Neural cell (in vitro differentiated cells): ENCODE data around the gene SURF1. TPM values are rescaled to one million over a fixed set of nuclear protein-coding genes. Genes with fewer than 3 reads are reported as not detected.

Experiments used
- H2AFZ ChIP-seq: fragments of 200-600, 300-800 bp; sonication (generic), shearing (Covaris generic); 2 replicates; pipeline ENCODE4 v1.6.0; 2014; ENCODE audit warnings: low read depth, mild to moderate bottlenecking, antibody characterized with exemption, low read length, moderate library complexity
- H3F3A ChIP-seq: fragments of 200-600 bp; shearing (Covaris generic); 2 replicates; pipeline ENCODE4 v1.6.1; 2016; ENCODE audit warnings: mild to moderate bottlenecking, moderate library complexity, mixed read lengths, antibody characterized with exemption, low read length; ENCODE audit not compliant: insufficient read depth, poor library complexity, severe bottlenecking
- H3K27ac ChIP-seq: fragments of 200-600, 300-800 bp; sonication (generic), shearing (Covaris generic); 2 replicates; pipeline ENCODE4 v1.5.1; 2014; ENCODE audit warnings: mild to moderate bottlenecking, low read length, moderate library complexity
- H3K27me3 ChIP-seq: fragments of 300-800, 200-600 bp; sonication (generic), shearing (Covaris generic); 2 replicates; pipeline ENCODE4 v1.6.0; 2014; ENCODE audit warnings: mild to moderate bottlenecking, low read depth, low read length, moderate library complexity; ENCODE audit not compliant: insufficient read depth
- H3K36me3 ChIP-seq: fragments of 300-800, 200-600 bp; sonication (generic), shearing (Covaris generic); 2 replicates; pipeline ENCODE4 v1.5.1; 2014; ENCODE audit warnings: mild to moderate bottlenecking, antibody characterized with exemption, low read length, moderate library complexity; ENCODE audit not compliant: insufficient read depth
- H3K4me2 ChIP-seq: fragments of 300-800, 200-600 bp; sonication (generic), shearing (Covaris generic); 2 replicates; pipeline ENCODE4 v1.6.0; 2014; ENCODE audit warnings: mild to moderate bottlenecking, low read length
- H3K4me3 ChIP-seq: fragments of 300-800, 200-600 bp; sonication (generic), shearing (Covaris generic); 2 replicates; pipeline ENCODE4 v1.5.1; 2014; ENCODE audit warnings: mild to moderate bottlenecking, low read length, moderate library complexity
- H3K79me2 ChIP-seq: fragments of 200-600 bp; shearing (Covaris generic); replicated peaks from 2 replicates; pipeline ENCODE4 v1.6.0; 2014; ENCODE audit warnings: mild to moderate bottlenecking, low read length, moderate library complexity; ENCODE audit not compliant: insufficient read depth
- H3K9ac ChIP-seq: fragments of 300-800, 200-600 bp; sonication (generic), shearing (Covaris generic); 2 replicates; pipeline ENCODE4 v1.6.1; 2016; ENCODE audit warnings: mild to moderate bottlenecking, low read length, mixed read lengths
- H3K9me2 ChIP-seq: fragments of 200-600 bp; shearing (Covaris generic); 2 replicates; pipeline ENCODE4 v1.6.1; 2016; ENCODE audit warnings: mild to moderate bottlenecking, low read length, mixed read lengths; ENCODE audit not compliant: insufficient read depth
- H3K9me3 ChIP-seq: fragments of 200-600, 300-800 bp; sonication (generic), shearing (Covaris generic); 2 replicates; pipeline ENCODE4 v1.6.1; 2016; ENCODE audit warnings: mild to moderate bottlenecking, mixed run types, low read length, moderate library complexity, mixed read lengths
- H4K20me1 ChIP-seq: fragments of 200-600 bp; shearing (Covaris generic); 2 replicates; pipeline ENCODE4 v1.6.1; 2016; ENCODE audit warnings: mild to moderate bottlenecking, mixed run types; ENCODE audit not compliant: insufficient read depth
- CTCF ChIP-seq: fragments of 450-650 bp; IDR thresholded peaks from 2 replicates; pipeline ENCODE4 v1.5.1; 2014; ENCODE audit warnings: antibody characterized with exemption, mild to moderate bottlenecking, moderate library complexity; ENCODE audit not compliant: poor library complexity, severe bottlenecking
- EP300 ChIP-seq: fragments of 450-650 bp; conservative IDR thresholded peaks from 2 replicates; pipeline ENCODE4 v1.6.1; 2014; ENCODE audit warnings: antibody characterized with exemption, mild to moderate bottlenecking, moderate library complexity; ENCODE audit not compliant: poor library complexity, severe bottlenecking
- EZH2 ChIP-seq: fragments of 200-600, 300-800 bp; shearing (Covaris generic), sonication (generic); IDR thresholded peaks from 2 replicates; pipeline ENCODE4 v1.6.1; 2014; ENCODE audit warnings: antibody characterized with exemption, low read length, borderline replicate concordance, mild to moderate bottlenecking; ENCODE audit not compliant: insufficient read depth, poor library complexity, severe bottlenecking
- MXI1 ChIP-seq: fragments of 450-650 bp; conservative IDR thresholded peaks from 2 replicates; pipeline ENCODE4 v1.6.1; 2014; ENCODE audit warnings: antibody characterized with exemption, mild to moderate bottlenecking; ENCODE audit not compliant: poor library complexity, severe bottlenecking
- POLR2AphosphoS5 ChIP-seq: IDR thresholded peaks from 2 replicates; pipeline ENCODE4 v1.6.1; 2012
- RAD21 ChIP-seq: fragments of 450-650 bp; conservative IDR thresholded peaks from 2 replicates; pipeline ENCODE4 v1.6.1; 2014; ENCODE audit warnings: antibody characterized with exemption, mild to moderate bottlenecking, moderate library complexity
- REST ChIP-seq: IDR thresholded peaks from 2 replicates; pipeline ENCODE4 v1.6.1; 2012; ENCODE audit warnings: borderline replicate concordance
- SMC3 ChIP-seq: fragments of 450-650 bp; conservative IDR thresholded peaks from 2 replicates; pipeline ENCODE4 v1.6.1; 2014; ENCODE audit warnings: antibody characterized with exemption, mild to moderate bottlenecking, moderate library complexity; ENCODE audit not compliant: poor library complexity
- TAF1 ChIP-seq: IDR thresholded peaks from 2 replicates; pipeline ENCODE4 v1.6.1; 2012; ENCODE audit warnings: low read depth
- polyA plus RNA-seq: library from polyadenylated mRNA; depleted of rRNA; stranded (reverse); fragments of >200 nt; gene quantifications from 2 replicates; pipeline ENCODE4 v1.2.3, GENCODE V29; 2014

The SURF1 gene
- polyA plus RNA-seq, 1 donor from 2014 or later: 32.3 TPM

DNA sequence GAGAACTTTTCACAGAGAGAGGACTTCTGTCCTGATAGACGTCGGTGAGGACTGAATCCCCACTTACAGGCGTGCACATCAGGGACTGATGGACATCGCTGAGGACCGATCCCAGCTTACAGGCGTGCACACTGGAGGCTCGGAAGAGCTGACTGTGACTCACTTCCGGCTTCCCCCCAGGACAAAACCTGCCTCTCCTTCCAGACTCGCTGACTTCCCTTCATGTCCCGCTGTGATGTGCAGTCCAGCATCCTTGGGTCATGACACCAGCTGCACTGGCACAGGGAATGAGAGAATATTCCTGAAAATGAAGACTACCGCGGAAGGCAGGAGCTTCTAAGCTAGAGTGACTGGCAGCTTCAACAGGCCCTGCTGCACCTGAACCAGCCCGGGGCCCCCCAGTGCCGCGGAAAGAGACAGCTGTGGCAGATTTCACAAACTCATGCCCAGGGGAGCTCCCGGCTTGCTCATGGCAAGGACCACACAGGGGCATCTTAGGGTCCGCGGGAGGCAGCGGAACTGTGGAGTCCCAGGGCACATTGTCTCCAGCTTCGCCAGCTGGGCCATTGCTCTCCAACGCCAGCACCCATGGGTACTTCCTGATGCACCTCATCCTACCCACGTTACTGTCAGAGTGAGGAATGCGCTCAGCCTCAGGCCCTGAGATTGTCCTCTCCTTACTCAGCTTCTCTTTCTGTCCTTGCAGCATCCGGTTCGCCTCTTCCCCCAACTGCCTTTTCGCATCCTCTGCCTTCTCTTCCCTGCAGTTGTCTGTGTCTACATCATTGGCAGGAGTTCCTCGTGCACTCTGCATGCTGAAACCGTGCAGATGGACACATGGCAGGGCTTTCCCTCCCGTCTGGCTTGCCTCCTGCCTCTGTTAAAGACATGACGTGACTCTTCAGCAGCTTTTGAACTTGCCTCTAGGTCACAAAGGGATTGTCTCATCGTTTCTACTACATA lies 49.8 kb downstream of the SURF1 start:
- H3K4me2 ChIP-seq: no peak overlapping the region
- TF ChIP-seq REST: no peak

GRCh38 chr9:133305731-133306130 lies 50.6 kb downstream of the SURF1 start:
- H3K9me3 ChIP-seq: no peaks in the 10 kb centered on the region
- TF ChIP-seq SMC3: no peak
- no peak for TF ChIP-seq TAF1
- TF ChIP-seq REST: no peak
- TF ChIP-seq POLR2AphosphoS5: no peak
- TF ChIP-seq CTCF: no peak
- no peak for TF ChIP-seq MXI1
- no peak for TF ChIP-seq EZH2
- TF ChIP-seq EP300: no peak
- no peak for TF ChIP-seq RAD21
- H3K79me2 ChIP-seq: no peaks in the 10 kb centered on the region
- H3K36me3 ChIP-seq: no peaks in the 10 kb centered on the region
- H3K27ac ChIP-seq: no peak overlapping the region
- H3K9ac ChIP-seq: no peak overlapping the region
- no peaks in the 10 kb centered on the region for H4K20me1 ChIP-seq
- H3K9me2 ChIP-seq: no peaks in the 10 kb centered on the region
- H2AFZ ChIP-seq: no peak overlapping the region
- no peak overlapping the region for H3K4me3 ChIP-seq
- H3K4me2 ChIP-seq: no peak overlapping the region
- H3K27me3 ChIP-seq: no peaks in the 10 kb centered on the region
- H3F3A ChIP-seq: no peaks in the 10 kb centered on the region

More for the DNA sequence above, 49.8 kb downstream of the SURF1 start:
- Histone ChIP-seq H3K27me3 (no peaks in the 10 kb centered on the region), H3K9me3 (no peaks in the 10 kb centered on the region), H3K9me2 (no peaks in the 10 kb centered on the region), H3K27ac (no peak overlapping the region), H3K4me3 (no peak overlapping the region), H3F3A (no peaks in the 10 kb centered on the region), H2AFZ (no peak overlapping the region), H4K20me1 (no peaks in the 10 kb centered on the region), H3K36me3 (no peaks in the 10 kb centered on the region), H3K79me2 (no peaks in the 10 kb centered on the region), H3K9ac (no peak overlapping the region)
